ENCODE results near the gene SMPX.

DNA sequence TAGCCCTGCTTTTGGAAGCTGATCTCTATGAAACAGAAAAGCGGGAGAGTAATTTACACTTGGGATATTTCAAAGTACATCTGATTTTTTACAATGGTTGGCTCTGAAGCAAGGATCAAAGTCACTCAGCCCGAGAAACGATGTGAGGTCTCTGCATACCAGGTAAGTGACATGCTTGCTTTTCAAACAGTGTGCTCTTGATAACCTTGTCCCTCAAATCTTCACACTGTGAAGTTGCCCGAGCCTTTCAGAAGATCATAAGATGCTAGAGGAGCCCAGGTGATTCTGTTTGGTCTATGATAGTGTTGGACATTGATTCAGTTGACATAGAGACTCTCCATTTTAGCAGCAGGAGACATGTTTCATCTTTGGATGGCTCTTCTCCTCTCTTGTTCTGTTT is 52.7 kb downstream of the SMPX start:
- TF ChIP-seq, protein P1, sequence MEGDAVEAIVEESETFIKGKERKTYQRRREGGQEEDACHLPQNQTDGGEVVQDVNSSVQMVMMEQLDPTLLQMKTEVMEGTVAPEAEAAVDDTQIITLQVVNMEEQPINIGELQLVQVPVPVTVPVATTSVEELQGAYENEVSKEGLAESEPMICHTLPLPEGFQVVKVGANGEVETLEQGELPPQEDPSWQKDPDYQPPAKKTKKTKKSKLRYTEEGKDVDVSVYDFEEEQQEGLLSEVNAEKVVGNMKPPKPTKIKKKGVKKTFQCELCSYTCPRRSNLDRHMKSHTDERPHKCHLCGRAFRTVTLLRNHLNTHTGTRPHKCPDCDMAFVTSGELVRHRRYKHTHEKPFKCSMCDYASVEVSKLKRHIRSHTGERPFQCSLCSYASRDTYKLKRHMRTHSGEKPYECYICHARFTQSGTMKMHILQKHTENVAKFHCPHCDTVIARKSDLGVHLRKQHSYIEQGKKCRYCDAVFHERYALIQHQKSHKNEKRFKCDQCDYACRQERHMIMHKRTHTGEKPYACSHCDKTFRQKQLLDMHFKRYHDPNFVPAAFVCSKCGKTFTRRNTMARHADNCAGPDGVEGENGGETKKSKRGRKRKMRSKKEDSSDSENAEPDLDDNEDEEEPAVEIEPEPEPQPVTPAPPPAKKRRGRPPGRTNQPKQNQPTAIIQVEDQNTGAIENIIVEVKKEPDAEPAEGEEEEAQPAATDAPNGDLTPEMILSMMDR (IDR thresholded peaks at IDR 0.05): no peak
- TF ChIP-seq POLR2A (IDR thresholded peaks at IDR 0.05): no peak
